Measurements from ENCODE around the gene FICD.
"Not testable (repeated sequence)": the region's sequence is repeated elsewhere in the genome, so short reads cannot be mapped to it uniquely, and the experiment has no call there.

The FICD gene

DNA sequence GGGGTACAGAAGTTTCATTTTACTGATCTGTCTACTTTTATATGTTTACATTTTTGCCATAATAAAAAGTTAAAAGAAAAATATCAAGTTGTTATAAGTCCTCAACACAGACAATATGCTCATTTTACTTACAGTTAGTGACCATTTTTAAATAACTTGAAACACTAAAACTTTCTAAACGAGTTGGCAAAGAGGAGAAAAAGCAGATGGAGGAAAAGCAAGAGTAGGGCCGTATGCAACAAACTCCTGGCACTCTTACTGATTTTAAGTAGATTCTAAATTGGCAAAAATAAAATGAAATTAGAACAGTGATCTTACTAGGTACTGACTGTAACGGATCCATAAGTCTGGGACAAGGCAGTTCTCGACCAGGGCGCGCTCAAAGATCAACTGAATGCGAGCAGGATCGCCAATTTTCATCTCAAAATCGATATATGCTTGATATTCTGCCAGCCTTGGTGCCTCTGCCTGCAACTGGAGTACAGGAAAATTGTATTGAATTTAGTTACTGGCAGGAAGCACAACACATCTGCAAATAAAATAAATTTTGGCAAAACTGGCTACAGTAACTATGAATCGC, 23.6 kb downstream of the FICD start:
- no peak for DNase-seq

- no peak for DNase-seq
These were observed 27.2 kb downstream of the FICD start for GRCh38 chr12:108542320-108542719.

DNA sequence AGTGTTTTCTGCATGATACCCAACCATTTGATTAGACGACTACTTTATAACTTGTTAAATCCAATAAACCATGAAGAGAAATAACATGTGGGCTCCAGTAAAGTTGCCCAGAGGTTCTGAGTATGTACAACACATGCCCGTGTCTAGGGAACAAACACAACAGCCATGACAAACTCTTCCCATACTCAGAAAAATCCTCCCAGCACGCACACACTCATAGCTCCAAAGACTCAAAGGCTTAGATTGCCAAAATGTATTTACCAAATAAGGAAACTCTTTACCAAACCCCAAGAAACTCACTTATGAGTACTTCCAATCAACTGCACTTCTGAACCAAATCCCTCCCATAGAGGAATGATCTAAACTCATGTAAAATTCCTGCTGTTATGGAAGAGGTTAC, 28.6 kb downstream of the FICD start:
- DNase-seq = no peak

DNA sequence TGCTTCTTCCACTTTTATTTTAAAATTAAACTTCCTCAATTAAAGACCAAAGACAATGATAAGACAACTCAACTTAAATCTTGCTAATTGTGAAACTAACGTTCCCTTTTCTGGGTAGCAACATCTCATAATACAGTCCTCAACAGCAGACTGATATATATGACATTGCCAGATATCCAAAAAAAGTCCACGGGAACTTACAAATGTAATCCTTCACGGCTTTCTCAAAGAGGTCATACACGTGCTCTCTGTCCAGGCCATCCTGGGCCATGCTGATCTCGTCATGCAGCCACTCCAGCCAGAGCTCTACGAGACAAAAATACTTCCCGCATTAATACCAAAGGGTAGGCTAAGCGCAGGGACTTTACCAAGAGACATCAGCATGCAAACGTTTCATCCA, 32.6 kb downstream of the FICD start:
- no peak for DNase-seq

- no peak for DNase-seq
These were observed 34.0 kb downstream of the FICD start for GRCh38 chr12:108548954-108549521.

- no peak for DNase-seq
These were observed 36.5 kb downstream of the FICD start for GRCh38 chr12:108551535-108551934.

DNA sequence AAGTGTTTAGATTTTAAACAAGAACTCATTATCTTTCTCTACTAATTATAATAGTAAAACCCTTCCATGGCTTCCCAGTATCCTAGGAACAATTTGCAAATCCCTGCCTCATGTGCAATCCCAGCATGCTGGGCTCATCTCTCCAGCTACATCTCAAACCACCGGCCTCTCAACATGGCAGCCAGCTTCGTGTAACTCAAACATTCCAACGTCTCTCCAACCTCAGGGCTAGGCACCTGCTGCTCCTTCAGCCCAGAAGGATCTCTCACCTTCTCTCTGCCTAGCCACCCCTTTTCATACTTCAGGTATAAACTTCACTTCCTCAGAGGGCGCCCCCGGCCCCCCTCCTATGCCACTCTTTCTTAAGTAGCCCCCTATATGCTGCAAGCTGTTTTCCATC, 38.7 kb downstream of the FICD start:
- DNase-seq = no peak

- DNase-seq = not testable (repeated sequence)
These were observed 40.3 kb downstream of the FICD start for GRCh38 chr12:108555383-108555782.

GRCh38 chr12:108559007-108559655, 44.1 kb downstream of the FICD start:
- DNase-seq = no peak

DNA sequence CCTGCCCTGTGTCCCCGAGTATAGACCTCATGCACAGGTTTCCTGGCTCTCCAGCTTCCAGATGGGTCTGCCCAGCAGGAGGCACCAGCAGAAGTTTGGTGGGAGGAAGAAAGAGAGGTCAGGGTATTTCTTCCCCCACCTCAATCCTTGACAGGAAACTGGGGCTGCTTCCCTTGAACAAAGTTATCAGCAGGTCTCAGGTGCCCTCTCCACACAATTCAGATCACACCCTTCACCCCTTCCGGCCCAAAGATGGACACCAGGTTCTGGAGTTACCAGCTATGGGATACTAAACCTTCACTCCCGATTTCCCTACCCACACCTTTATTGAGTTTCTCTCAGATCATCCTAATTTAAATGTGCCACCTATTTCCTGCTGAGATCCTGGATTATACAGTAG, 44.7 kb downstream of the FICD start:
- DNase-seq = no peak

DNA sequence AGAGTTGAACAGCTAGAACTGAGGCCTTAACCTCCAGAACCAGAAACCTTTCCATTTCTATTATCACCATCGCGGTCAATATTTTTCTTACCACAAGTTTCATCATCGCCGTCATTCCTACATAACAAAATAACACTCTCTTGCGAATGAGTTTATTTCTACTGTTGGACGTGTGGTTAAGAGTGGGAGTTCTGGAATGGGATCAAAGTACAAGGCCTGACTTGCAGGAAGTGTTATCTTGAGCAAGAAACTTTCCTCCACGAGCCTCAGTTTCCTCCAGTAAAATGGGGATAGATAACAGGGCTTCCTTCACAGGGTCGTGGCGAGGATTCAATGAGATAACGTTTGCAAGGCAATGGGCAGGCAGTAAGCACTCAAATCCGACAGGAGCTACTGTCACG, 45.2 kb downstream of the FICD start:
- no peak for DNase-seq

DNA sequence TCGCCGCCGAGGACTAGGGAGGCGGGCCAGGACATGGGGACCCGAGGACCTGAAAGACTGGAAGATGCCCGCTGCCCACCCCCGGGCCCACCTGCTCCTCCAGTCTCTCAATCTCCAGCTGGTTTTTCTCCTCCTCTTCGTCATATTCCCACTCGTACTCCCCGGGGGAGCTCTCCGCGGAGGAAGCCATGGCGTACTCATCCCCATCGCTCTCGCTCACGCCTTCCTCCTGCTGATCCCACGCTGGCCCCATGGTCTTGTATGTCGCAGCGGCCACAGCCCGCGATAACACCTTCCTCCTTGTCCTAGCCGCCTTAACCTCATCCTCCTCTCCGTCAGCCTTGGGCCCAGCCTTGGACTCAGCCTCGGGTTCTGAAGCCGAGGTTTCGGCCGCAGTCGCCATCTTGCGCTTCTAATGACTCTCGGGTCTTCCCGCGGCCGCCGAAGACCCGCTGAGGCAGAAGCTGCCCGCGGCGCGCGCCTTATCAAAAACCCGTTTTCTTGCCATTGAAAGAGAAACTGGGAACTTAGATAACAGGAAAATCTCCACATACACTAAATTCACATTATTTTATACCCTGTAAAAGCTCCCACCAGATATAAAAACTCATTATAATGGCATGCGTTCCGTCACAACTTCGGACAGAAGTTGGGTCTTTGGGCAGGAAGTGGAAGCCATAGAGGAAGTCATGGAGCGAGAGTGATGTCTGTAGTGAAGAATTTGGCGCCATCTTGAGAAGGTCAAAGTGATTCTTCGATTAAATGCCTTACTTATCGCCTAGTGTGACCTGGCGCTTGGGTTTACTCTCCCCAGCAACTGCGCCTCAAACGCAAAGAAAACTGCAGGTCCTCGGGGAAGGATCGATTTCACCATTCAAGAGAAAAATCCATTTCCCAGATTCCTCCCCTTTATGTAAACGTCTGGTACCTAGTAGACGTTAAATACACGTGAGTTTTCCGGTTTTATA, 46.0 kb downstream of the FICD start, which contains the start of gene SART3:
Gene SART3, minus strand, starts transcription at position 422 of the 968 bp plus-strand sequence. Its CDS starts 19 bp downstream, at position 403.
- peak; percentile 82 for DNase-seq

- no peak for DNase-seq
These were observed 46.8 kb downstream of the FICD start for GRCh38 chr12:108561852-108562347.

DNA sequence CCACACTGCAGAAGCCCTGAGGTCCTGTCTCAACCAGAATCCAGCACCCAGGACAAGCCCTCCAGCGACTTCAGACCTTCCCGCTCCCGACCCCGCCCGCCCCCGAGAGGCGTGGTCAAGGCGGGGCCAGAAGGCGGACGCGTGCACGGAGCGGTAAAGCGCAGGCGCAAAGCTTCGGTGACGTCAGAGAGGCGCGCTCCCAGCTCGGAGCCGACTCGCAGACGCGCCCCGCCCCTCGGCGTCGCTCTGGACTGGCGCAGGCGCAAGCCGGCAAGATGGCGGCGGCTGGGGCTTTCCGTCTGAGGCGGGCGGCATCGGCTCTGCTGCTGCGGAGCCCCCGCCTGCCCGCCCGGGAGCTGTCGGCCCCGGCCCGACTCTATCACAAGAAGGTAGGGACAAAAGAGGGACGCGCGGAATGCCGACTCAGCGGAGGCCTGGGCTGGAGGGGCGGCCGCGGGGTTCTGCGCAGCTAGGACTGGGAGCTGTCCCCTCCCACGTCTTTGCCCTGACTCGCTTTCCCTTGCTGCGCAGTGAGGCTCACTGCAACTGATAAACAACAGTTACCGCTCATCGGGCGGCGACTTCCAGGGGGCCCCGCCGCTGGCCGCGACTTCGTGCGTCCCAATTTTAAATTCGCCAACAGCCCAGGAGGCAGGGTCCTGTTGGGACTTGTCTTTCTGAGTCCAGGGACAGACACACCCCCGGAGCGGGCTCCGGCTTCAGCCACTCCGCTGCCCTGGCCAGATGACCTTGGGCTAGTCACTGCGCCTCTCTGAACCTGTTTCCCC, 47.5 kb downstream of the FICD start, which contains the start of gene ISCU:
Gene ISCU, plus strand, starts transcription at position 249 of the 788 bp plus-strand sequence. Its CDS starts 27 bp downstream, at position 276.
- peak; percentile 88 for DNase-seq

GRCh38 chr12:108563136-108563803, 48.2 kb downstream of the FICD start:
- DNase-seq = peak; percentile 63

- no peak for DNase-seq
These were observed 48.7 kb downstream of the FICD start for GRCh38 chr12:108563804-108564151.

DNA sequence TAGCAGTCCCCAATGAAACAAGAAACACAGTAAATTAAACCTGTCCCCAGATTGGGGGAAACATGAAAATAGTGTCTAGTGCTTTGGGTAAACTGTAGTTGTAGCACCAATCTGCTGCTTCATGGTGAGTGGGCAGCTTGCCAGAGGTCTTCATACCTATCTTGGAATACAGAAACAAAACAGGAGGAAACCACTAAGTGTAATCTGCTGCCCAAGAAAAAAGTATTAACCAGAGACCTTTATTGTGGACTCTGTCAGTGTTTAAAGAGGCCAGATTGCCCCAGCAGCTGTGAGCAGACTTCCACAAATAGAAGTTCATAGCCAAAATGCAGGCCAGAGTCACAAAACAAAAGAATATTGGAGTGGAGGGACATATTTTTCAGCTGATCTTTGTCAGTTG, 49.6 kb downstream of the FICD start:
- no peak for DNase-seq

DNA sequence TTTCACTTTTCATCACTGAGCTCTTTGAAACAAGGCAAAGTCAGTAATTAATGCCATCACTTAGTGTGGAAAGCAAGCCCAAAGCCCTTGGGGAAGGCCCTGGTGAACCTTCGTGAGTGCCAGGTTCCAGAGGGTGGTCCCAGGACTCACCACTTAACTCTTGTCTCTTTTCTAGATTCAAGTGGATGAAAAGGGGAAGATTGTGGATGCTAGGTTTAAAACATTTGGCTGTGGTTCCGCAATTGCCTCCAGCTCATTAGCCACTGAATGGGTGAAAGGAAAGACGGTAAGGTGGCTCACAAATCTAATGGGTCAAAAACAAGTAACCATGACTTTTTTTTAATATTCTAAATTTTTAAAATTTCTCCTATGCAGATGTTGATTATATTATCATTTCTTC, 50.1 kb downstream of the FICD start:
- DNase-seq = no peak

DNA sequence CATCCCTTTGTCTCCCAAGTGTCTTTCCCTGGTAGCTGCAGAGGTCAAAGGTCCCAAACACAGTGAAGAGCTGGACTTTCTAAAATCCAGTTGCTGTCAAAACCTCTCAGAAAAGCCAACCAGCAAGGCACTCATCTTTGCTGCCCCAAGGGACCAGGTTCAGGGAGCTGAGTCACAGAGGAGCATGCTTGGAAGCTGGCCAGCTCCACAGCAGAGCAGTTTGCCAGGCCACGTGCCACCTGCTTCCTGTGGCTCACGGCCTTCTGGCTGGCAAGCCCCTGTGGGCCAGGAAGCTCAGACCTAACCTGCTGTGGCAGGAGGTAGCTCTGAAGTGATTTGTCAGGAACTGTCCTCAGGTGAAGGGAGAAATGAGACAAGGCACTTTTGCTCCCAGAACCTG, 50.9 kb downstream of the FICD start:
- DNase-seq = peak; percentile 88

DNA sequence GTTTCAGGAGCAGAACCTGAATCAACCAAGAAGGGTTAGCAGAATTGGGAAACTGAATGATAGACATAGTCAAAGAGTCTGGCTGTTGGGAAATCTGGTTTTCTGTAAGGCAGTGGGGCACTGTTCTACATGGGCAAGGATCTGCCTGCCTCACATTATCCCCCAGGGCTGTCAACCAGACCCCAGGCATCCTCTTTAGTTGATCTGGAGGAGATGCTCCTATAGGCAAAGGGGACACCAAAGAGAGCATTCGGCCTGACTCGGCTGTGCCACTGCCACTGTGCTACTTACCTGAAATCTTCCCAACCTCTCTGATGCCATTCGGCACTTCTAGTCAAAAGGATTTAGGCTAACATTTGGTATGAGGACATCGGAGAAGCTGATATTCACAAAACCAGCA, 51.4 kb downstream of the FICD start:
- DNase-seq = no peak

Measured in DMS79 (cell line).